Measurements from ENCODE around the gene FBXW10. TPM values are rescaled to one million over a fixed set of nuclear protein-coding genes. Genes with fewer than 3 reads are reported as not detected.
"Not testable (repeated sequence)": the region's sequence is repeated elsewhere in the genome, so short reads cannot be mapped to it uniquely, and the experiment has no call there.

Gene FBXW10
- total and polyA plus RNA-seq, 11 donors = 0.04 to 0.12 (median 0.11) TPM; not detected in 8

DNA sequence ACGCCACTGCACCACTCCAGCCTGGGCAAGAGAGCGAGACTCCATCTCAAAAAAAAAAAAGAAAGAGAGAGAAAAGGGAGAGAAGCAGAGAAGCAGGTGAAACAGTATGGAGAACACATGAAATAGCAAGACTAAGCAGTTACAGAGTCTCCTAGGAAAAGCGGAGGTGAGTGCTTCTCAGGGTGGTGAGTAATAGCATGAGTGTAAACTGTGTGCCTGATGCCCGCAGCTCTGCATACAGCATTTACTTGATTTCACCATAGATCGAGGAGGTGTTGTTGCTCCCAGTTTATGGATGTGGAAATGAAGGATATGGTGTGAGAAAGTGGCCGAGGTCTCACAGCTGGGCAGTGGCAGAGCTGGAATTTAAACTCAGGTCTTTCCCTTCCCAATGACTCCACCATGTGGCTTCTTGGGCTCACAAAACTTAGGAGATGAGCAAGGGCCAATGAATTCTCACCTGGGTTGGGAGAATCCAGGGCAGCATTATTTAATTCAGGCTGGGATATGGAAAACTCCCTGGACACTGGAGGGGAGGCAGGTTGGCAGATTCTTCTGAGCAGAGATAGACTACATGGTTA is 10.1 kb downstream of the FBXW10 start:
- H3K36me3 ChIP-seq; H3K27me3 ChIP-seq; DNase-seq; H3K4me3 ChIP-seq; H3K9me3 ChIP-seq; intact Hi-C loops (cut with DNase I); H3K4me1 ChIP-seq; H3K27ac ChIP-seq: not testable (repeated sequence)
- ATAC-seq = peak in 1 of 4 donors; percentile 45
- 77 to 94% (median 88%) methylated on average over 5 to 6 of the region's 6 CpGs for WGBS, 4 donors

- H3K9me3 ChIP-seq; H3K4me1 ChIP-seq; H3K4me3 ChIP-seq; ATAC-seq; DNase-seq; intact Hi-C loops (cut with DNase I); H3K27ac ChIP-seq; H3K27me3 ChIP-seq; H3K36me3 ChIP-seq: not testable (repeated sequence)
- WGBS, 4 donors = 67 to 97% (median 78%) methylated on average over 1 to 4 of the region's 4 CpGs
Observed at GRCh38 chr17:18755969-18756368, 12.1 kb downstream of the FBXW10 start.

GRCh38 chr17:18757368-18758044 is 13.7 kb downstream of the FBXW10 start:
- H3K4me3 ChIP-seq; DNase-seq; H3K27ac ChIP-seq; H3K9me3 ChIP-seq; H3K27me3 ChIP-seq; intact Hi-C loops (cut with DNase I); H3K4me1 ChIP-seq; ATAC-seq; H3K36me3 ChIP-seq: not testable (repeated sequence)
- 81 to 91% (median 88%) methylated on average over 8 of the region's 8 CpGs for WGBS, 4 donors

- H3K9me3 ChIP-seq; H3K4me1 ChIP-seq; intact Hi-C loops (cut with DNase I); H3K4me3 ChIP-seq; H3K36me3 ChIP-seq; ATAC-seq; DNase-seq; H3K27me3 ChIP-seq; H3K27ac ChIP-seq: not testable (repeated sequence)
- WGBS, 4 donors = 83 to 92% (median 89%) methylated on average over 1 to 3 of the region's 6 CpGs
Observed at GRCh38 chr17:18758344-18758743, 14.5 kb downstream of the FBXW10 start.

- WGBS, 4 donors = 87 to 96% (median 92%) methylated on average over 6 of the region's 6 CpGs
- H3K4me3 ChIP-seq; H3K27ac ChIP-seq; H3K27me3 ChIP-seq; H3K9me3 ChIP-seq; H3K36me3 ChIP-seq; DNase-seq; ATAC-seq; intact Hi-C loops (cut with DNase I); H3K4me1 ChIP-seq: not testable (repeated sequence)
Observed at GRCh38 chr17:18760221-18760620, 16.4 kb downstream of the FBXW10 start.

DNA sequence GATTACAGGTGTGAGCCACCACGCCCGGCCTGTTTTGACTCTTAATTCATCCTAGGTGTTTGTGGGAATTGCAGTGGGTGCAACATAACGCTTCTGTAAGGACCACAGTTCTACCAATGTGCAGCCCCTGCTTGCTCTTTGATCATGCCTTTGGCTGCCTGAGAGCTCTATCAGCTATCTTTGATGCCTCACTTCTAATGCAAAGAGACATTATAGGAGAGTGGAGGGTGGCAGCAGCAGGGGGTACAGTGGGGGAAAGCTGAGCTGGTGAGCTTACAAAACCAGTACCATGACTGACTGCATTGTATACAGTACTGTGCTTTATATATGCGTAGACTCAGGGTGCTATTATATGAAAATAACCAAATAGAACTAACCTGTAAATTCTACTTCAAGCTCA is 26.7 kb downstream of the FBXW10 start:
- intact Hi-C loops (cut with DNase I); ATAC-seq; H3K36me3 ChIP-seq; H3K27ac ChIP-seq; H3K27me3 ChIP-seq; H3K4me1 ChIP-seq; H3K4me3 ChIP-seq; DNase-seq; H3K9me3 ChIP-seq: not testable (repeated sequence)
- 86 to 97% (median 94%) methylated on average over 1 to 4 of the region's 4 CpGs; no CpG with 5 or more reads in 1 of the 4 donors for WGBS, 4 donors

DNA sequence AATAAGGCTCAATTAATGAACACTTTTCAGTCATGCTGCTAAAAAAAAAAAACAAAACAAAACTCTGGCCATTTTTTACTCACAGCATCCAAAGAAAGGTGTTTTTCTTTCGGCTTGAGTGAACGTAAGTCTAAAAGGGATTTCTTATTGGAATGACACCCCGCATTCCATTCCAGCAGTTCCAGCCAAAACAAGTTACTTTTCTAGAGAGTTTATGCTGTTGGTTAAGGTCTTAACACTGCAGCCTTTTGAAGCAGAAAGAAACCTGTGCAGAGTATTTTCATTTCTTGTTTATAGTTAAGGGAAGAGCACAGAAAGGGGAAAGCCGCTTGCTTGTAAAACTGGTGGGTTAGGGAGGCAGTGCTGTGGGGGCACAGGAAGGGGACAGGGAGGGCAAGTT is 27.2 kb downstream of the FBXW10 start:
- ATAC-seq; intact Hi-C loops (cut with DNase I); DNase-seq; H3K4me3 ChIP-seq; H3K4me1 ChIP-seq; H3K36me3 ChIP-seq; H3K27ac ChIP-seq; H3K27me3 ChIP-seq; H3K9me3 ChIP-seq: not testable (repeated sequence)
- WGBS, 4 donors = 74 to 85% (median 79%) methylated on average over 4 of the region's 4 CpGs

GRCh38 chr17:18772471-18772870 is 28.6 kb downstream of the FBXW10 start:
- 73 to 82% (median 78%) methylated on average over 7 of the region's 7 CpGs for whole genome bisulfite sequencing, 4 donors

More at GRCh38 chr17:18772471-18772870, 28.6 kb downstream of the FBXW10 start:
- no peaks in the 10 kb centered on the region for H3K4me1 ChIP-seq
- H3K27me3 ChIP-seq = no peaks in the 10 kb centered on the region
- no peaks in the 10 kb centered on the region for H3K9me3 ChIP-seq
- no peak overlapping the region for H3K4me3 ChIP-seq
- TF ChIP-seq, protein P1, sequence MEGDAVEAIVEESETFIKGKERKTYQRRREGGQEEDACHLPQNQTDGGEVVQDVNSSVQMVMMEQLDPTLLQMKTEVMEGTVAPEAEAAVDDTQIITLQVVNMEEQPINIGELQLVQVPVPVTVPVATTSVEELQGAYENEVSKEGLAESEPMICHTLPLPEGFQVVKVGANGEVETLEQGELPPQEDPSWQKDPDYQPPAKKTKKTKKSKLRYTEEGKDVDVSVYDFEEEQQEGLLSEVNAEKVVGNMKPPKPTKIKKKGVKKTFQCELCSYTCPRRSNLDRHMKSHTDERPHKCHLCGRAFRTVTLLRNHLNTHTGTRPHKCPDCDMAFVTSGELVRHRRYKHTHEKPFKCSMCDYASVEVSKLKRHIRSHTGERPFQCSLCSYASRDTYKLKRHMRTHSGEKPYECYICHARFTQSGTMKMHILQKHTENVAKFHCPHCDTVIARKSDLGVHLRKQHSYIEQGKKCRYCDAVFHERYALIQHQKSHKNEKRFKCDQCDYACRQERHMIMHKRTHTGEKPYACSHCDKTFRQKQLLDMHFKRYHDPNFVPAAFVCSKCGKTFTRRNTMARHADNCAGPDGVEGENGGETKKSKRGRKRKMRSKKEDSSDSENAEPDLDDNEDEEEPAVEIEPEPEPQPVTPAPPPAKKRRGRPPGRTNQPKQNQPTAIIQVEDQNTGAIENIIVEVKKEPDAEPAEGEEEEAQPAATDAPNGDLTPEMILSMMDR (IDR thresholded peaks at IDR 0.05) = no peak
- TF ChIP-seq POLR2A (IDR thresholded peaks at IDR 0.05) = no peak
- DNase-seq (no peak), ATAC-seq (no peak)
- H3K36me3 ChIP-seq = no peaks in the 10 kb centered on the region
- no peak overlapping the region for H3K27ac ChIP-seq
- intact Hi-C loops (cut with DNase I) = no loop called here

Measured in heart left ventricle (tissue), 16 donors.